Naive thymus-derived CD4-positive, alpha-beta T cell (primary cell): ENCODE data around the gene MAP3K12. TPM values are rescaled to one million over a fixed set of nuclear protein-coding genes. Genes with fewer than 3 reads are reported as not detected.

Experiments
- ATAC-seq: fragments of 150-1000 bp; cut with Tn5 transposase; 2 replicates; pipeline ENCODE4 v1.10.0; 2021; ENCODE audit warnings: mild to moderate bottlenecking, moderate library complexity
- CTCF ChIA-PET: fragments of 350-600 bp; sonication (Branson Sonifier 250); formaldehyde crosslinking; loops from one replicate; lab custom pipeline; 2021; ENCODE audit warnings: antibody characterized with exemption; lab: Charles Lee
- POLR2A ChIA-PET: fragments of 350-600 bp; sonication (Branson Sonifier 250); formaldehyde crosslinking; loops from one replicate; lab custom pipeline; 2021; ENCODE audit warnings: antibody characterized with exemption, inconsistent platforms; lab: Charles Lee
- DNase-seq, 9 donors: peaks; one replicate each; pipeline versions ENCODE4 v3.0.0 to v3.0.0-alpha.2; 2020 to 2022; ENCODE audit warnings: mixed read lengths in 1 of 9
- H3K27ac ChIP-seq: one replicate; pipeline ENCODE4 v1.7.0; 2013; ENCODE audit warnings: mild to moderate bottlenecking, low read depth, low read length, moderate library complexity
- H3K27me3 ChIP-seq, 2 donors: one replicate each; pipeline ENCODE4 v1.7.0; 2013; ENCODE audit warnings: low read length in 2 of 2, mild to moderate bottlenecking in 2 of 2, moderate library complexity in 2 of 2; ENCODE audit not compliant: control insufficient read depth in 2 of 2, insufficient read depth in 2 of 2
- H3K36me3 ChIP-seq, 3 experiments: 1 replicate in 2 of 3; 2 replicates in 1 of 3; pipeline ENCODE4 v1.7.0; 2013; ENCODE audit warnings: low read length in 3 of 3, mild to moderate bottlenecking in 3 of 3, moderate library complexity in 1 of 3; ENCODE audit not compliant: insufficient read depth in 3 of 3, control insufficient read depth in 2 of 3
- H3K4me1 ChIP-seq, 2 donors: one replicate each; pipeline ENCODE4 v1.7.0; 2013; ENCODE audit warnings: low read length in 2 of 2, mild to moderate bottlenecking in 2 of 2, moderate library complexity in 1 of 2; ENCODE audit not compliant: control insufficient read depth in 2 of 2, insufficient read depth in 2 of 2
- H3K4me3 ChIP-seq: 2 replicates; pipeline ENCODE4 v1.7.0; 2013; ENCODE audit warnings: mild to moderate bottlenecking, low read length
- H3K9me3 ChIP-seq, 3 experiments: 1 replicate in 2 of 3; 2 replicates in 1 of 3; pipeline ENCODE4 v1.7.0; 2013; ENCODE audit warnings: low read length in 3 of 3; ENCODE audit not compliant: control insufficient read depth in 2 of 3
- H3K27ac Mint-ChIP-seq, 9 donors: one replicate each; pipeline ENCODE4 v1.8.0; 2020 to 2022; ENCODE audit warnings: mixed read lengths in 9 of 9, mild to moderate bottlenecking in 8 of 9, moderate library complexity in 5 of 9, inconsistent platforms in 2 of 9
- H3K27me3 Mint-ChIP-seq, 5 donors: one replicate each; pipeline ENCODE4 v1.8.0; 2021 to 2022; ENCODE audit warnings: mixed read lengths in 5 of 5, mild to moderate bottlenecking in 1 of 5
- H3K36me3 Mint-ChIP-seq, 5 donors: one replicate each; pipeline ENCODE4 v1.8.0; 2020 to 2022; ENCODE audit warnings: mixed read lengths in 5 of 5, mild to moderate bottlenecking in 3 of 5, inconsistent platforms in 1 of 5
- H3K4me1 Mint-ChIP-seq, 7 donors: one replicate each; pipeline ENCODE4 v1.8.0; 2020 to 2022; ENCODE audit warnings: mixed read lengths in 7 of 7, mild to moderate bottlenecking in 3 of 7, inconsistent platforms in 1 of 7
- H3K4me3 Mint-ChIP-seq, 10 donors: one replicate each; pipeline ENCODE4 v1.8.0; 2020 to 2022; ENCODE audit warnings: mild to moderate bottlenecking in 10 of 10, mixed read lengths in 10 of 10, moderate library complexity in 6 of 10, inconsistent platforms in 2 of 10
- H3K9me3 Mint-ChIP-seq, 11 donors: one replicate each; pipeline ENCODE4 v1.8.0; 2020 to 2022; ENCODE audit warnings: mixed read lengths in 11 of 11, mild to moderate bottlenecking in 4 of 11, inconsistent platforms in 1 of 11, moderate library complexity in 1 of 11
- intact Hi-C, 2 donors: fragments of 100-400 bp; cut with micrococcal nuclease; formaldehyde crosslinking; loops; one replicate each; pipeline ENCODE4 v1.15.1; 2023
- polyA plus RNA-seq, 2 donors: library from polyadenylated mRNA; unstranded; fragments of 300-500 nt; fragmentation: Illumina TruSeq; gene quantifications; one replicate each; pipeline ENCODE4 v1.2.3, GENCODE V29; 2021
- total RNA-seq, 6 experiments: library from RNA in 5 of 6; stranded (reverse) in 5 of 6; gene quantifications; 1 replicate in 5 of 6; 2 replicates in 1 of 6; pipeline ENCODE4 v1.2.3 and lab custom pipeline; 2021 to 2026

MAP3K12 gene
- total and polyA plus RNA-seq, 7 experiments from 2014 or later = 4.9 to 29.7 (median 22.8) TPM

DNA sequence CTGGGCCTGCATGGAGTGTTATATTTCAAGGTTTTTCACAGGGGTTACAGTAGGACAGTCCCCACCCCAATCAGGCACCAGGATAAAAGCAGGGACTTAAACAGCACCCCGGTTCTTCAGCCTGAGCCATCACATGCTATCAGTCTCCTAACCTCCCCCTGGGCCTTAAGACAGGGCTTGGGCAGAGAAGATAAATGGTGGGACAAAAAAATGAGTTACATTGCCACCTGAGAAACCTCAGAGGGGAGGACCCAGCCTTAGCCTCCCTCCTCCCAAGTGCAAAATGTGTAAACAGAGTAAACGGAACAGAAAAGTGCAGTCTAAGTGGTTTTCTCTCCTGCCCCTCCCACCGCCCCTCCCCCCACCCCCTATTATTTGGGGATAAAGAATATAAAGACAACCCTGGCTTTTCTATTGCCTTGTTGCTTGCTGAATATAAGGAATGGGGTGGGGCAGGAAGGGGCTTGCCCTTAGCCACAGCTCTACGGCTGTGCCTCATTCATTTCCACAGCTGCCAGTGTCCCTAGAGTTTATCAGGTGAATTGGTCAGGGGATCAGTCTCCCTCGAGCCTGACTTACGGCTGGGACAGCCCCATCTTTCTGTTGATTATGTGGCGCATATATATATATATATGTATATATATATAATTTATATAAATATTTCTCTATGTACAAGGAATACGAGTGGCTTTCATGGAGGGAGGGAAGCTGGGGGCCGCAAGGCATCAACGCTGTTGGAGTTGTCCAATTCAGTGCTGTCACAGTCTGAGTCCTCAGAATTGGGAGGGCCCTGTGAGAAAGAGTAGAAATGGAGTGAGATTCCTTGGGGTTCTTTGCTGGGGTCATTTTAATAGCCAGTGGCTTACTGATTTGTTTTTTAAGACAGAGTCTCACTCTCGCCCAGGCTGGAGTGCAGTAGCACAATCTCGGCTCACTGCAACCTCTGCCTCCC is 18.5 kb downstream of the MAP3K12 start:
- Mint-ChIP-seq H3K9me3 (peaks cover 0 to 2% (median 0%) of the 10 kb centered on the region in 11 donors), H3K27ac (peak overlapping the region in 2 of 9 donors; percentile 32 to 70), H3K27me3 (no peaks in the 10 kb centered on the region), H3K36me3 (peaks cover 4 to 32% (median 11%) of the 10 kb centered on the region in 5 donors), H3K4me1 (peaks cover 0 to 23% (median 13%) of the 10 kb centered on the region in 7 donors), H3K4me3 (no peak overlapping the region)
- ATAC-seq (no peak), DNase-seq (no peak)
- Histone ChIP-seq H3K27me3 (no peaks in the 10 kb centered on the region), H3K4me1 (no peaks in the 10 kb centered on the region), H3K9me3 (no peaks in the 10 kb centered on the region), H3K27ac (no peak overlapping the region), H3K4me3 (no peak overlapping the region), H3K36me3 (peaks cover 16 to 91% (median 20%) of the 10 kb centered on the region in 3 experiments)
- CTCF ChIA-PET = interaction anchor here (1.0 to 2.0 kb wide), 3 partner anchors 11 to 30 kb away, joined by 3 to 9 read pairs (median 5); no protein-coding TSS in a partner anchor
- intact Hi-C loops = no loop called here
- POLR2A ChIA-PET = interaction anchor here (0.7 to 5.4 kb wide), 5 partner anchors 8 to 395 kb away, joined by 3 to 47 read pairs (median 3); partner anchors contain the start of genes MAP3K12 and TARBP2

DNA sequence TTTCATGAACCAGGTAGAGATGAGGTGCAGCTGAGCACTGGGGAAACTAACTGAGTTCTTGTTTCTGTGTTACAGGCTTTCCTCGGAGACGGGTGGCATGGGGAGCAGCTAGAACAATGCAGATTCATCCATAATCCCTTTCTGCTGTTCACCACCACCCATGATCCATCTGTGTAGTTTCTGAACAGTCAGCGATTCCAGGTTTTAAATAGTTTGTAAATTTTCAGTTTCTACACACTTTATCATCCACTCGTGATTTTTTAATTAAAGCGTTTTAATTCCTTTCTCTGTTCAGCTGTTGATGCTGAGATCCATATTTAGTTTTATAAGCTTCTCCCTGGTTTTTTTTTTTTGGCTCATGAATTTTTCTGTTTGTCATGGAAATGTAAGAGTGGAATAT is 19.9 kb downstream of the MAP3K12 start:
- H3K9me3 ChIP-seq = no peaks in the 10 kb centered on the region
- H3K27ac Mint-ChIP-seq = peak overlapping the region in 1 of 9 donors; percentile 62
- peaks cover 8 to 36% (median 24%) of the 10 kb centered on the region in 7 donors for H3K4me1 Mint-ChIP-seq
- peaks cover 27 to 95% (median 27%) of the 10 kb centered on the region in 3 experiments for H3K36me3 ChIP-seq
- POLR2A ChIA-PET = interaction anchor here (0.6 to 5.4 kb wide), 4 partner anchors 10 to 49 kb away, joined by 3 to 47 read pairs (median 8); partner anchors contain the start of genes MAP3K12 and TARBP2
- no peak overlapping the region for H3K27ac ChIP-seq
- intact Hi-C loops = loop anchor here in 1 of 2 donors (2.0 kb wide), 1 partner anchor 13 kb away; no protein-coding TSS in a partner anchor
- CTCF ChIA-PET = interaction anchor here (1.5 to 7.5 kb wide), 2 partner anchors 29 to 65 kb away, joined by 4 to 36 read pairs; no protein-coding TSS in a partner anchor
- ATAC-seq (no peak), DNase-seq (no peak)
- H3K4me3 Mint-ChIP-seq = no peak overlapping the region
- peaks cover 0 to 2% (median 0%) of the 10 kb centered on the region in 11 donors for H3K9me3 Mint-ChIP-seq
- no peaks in the 10 kb centered on the region for H3K27me3 ChIP-seq
- H3K27me3 Mint-ChIP-seq = no peaks in the 10 kb centered on the region
- peaks cover 4 to 29% (median 13%) of the 10 kb centered on the region in 5 donors for H3K36me3 Mint-ChIP-seq
- H3K4me3 ChIP-seq = no peak overlapping the region
- H3K4me1 ChIP-seq = peaks cover 0 to 2% of the 10 kb centered on the region in 2 donors

DNA sequence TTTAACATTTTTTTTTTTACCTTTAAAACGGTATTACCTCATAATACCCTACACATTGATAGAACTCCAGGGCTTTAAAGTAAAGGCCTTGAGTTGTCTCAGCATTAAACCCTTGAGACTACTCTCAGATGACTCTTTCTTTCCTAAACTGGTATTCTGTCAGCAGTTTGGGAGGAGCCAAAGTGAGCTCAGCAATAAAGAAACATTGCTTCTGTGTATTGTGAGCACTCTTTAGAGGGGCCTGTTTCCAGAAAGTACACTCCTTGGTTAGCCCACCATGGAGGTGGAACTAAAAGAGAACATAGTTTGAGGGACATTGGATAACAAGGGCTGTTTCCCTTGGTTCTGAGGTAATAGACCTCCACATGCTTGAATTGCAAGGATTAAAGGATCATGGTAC is 20.4 kb downstream of the MAP3K12 start:
- Histone ChIP-seq H3K27ac (peak overlapping the region; percentile 43), H3K4me3 (no peak overlapping the region), H3K36me3 (peaks cover 31 to 96% (median 31%) of the 10 kb centered on the region in 3 experiments), H3K9me3 (no peaks in the 10 kb centered on the region), H3K27me3 (no peaks in the 10 kb centered on the region), H3K4me1 (peaks cover 2 to 7% of the 10 kb centered on the region in 2 donors)
- no peak for ATAC-seq
- H3K9me3 Mint-ChIP-seq = peaks cover 0 to 2% (median 0%) of the 10 kb centered on the region in 11 donors
- intact Hi-C loops = loop anchor here in 1 of 2 donors (2.0 kb wide), 1 partner anchor 14 kb away; no protein-coding TSS in a partner anchor
- no peaks in the 10 kb centered on the region for H3K27me3 Mint-ChIP-seq
- CTCF ChIA-PET = interaction anchor here (1.5 to 7.5 kb wide), 2 partner anchors 30 to 65 kb away, joined by 4 to 36 read pairs; no protein-coding TSS in a partner anchor
- H3K4me3 Mint-ChIP-seq = no peak overlapping the region
- peaks cover 4 to 34% (median 17%) of the 10 kb centered on the region in 5 donors for H3K36me3 Mint-ChIP-seq
- peak overlapping the region in 1 of 9 donors; percentile 62 for H3K27ac Mint-ChIP-seq
- POLR2A ChIA-PET = interaction anchor here (0.6 to 5.4 kb wide), 4 partner anchors 10 to 31 kb away, joined by 3 to 47 read pairs (median 8); partner anchors contain the start of genes MAP3K12 and TARBP2
- peaks cover 10 to 40% (median 29%) of the 10 kb centered on the region in 7 donors for H3K4me1 Mint-ChIP-seq
- no peak for DNase-seq

DNA sequence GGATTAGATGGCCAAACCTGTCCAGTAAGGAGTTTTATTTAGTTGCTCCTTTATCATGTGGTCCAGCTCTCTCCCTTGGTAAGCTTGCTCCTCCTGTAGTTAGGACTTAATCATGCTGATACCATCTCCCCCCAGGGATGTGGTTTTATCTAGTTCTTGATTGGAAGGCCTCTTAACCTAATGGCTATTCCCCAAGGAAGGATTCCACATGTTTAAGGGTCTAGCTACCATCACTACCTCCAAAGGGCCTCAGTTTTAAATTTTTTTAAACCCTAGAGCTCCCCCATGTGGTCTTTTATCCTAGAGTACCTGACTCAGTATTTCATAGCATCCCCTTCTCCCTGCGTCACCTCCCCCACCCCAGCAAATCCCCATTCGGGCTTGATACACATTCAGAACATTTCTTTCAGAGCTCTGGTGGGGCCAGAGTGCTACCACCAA is 22.5 kb downstream of the MAP3K12 start:
- POLR2A ChIA-PET = interaction anchor here (0.7 to 4.0 kb wide), 4 partner anchors 12 to 32 kb away, joined by 3 to 14 read pairs (median 4); partner anchors contain the start of gene TARBP2
- Mint-ChIP-seq H3K36me3 (peaks cover 9 to 39% (median 22%) of the 10 kb centered on the region in 5 donors), H3K4me3 (no peak overlapping the region), H3K4me1 (peaks cover 11 to 49% (median 41%) of the 10 kb centered on the region in 7 donors), H3K27ac (peak overlapping the region in 6 of 9 donors; percentile 28 to 59 (median 50)), H3K9me3 (peaks cover 0 to 2% (median 0%) of the 10 kb centered on the region in 11 donors), H3K27me3 (no peaks in the 10 kb centered on the region)
- Histone ChIP-seq H3K9me3 (no peaks in the 10 kb centered on the region), H3K27ac (no peak overlapping the region), H3K36me3 (peaks cover 49 to 96% (median 49%) of the 10 kb centered on the region in 3 experiments), H3K4me1 (peaks cover 8 to 10% of the 10 kb centered on the region in 2 donors), H3K27me3 (no peaks in the 10 kb centered on the region), H3K4me3 (no peak overlapping the region)
- intact Hi-C loops = loop anchor here (1.0 kb wide), 1 partner anchor 32 kb away; no protein-coding TSS in a partner anchor
- ATAC-seq (peak; percentile 40), DNase-seq (peak in 2 of 9 donors; percentile 17 to 25)
- CTCF ChIA-PET = interaction anchor here (0.8 to 7.5 kb wide), 3 partner anchors 23 to 156 kb away, joined by 3 to 36 read pairs (median 4); partner anchors contain the start of gene AAAS

DNA sequence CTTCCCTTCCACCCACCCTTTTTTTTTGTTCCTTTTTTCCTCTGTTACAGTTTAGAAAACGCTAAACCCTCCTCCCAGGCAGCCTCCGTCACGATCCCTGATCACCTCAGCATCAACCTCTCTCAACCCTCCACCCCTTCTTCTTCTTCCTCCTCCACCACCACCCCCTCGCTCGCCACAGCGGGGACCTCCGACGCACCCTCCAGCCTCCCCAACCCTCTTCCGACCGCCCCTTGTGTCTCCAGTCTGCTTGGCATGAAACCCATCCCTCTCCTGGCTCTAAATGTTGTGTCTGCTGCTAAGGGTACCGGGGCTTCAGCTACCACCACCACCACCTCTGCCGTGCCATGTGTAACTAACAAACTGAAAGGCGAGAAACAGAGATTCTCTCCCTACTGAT is 24.4 kb downstream of the MAP3K12 start:
- peaks cover 15 to 58% (median 48%) of the 10 kb centered on the region in 7 donors for H3K4me1 Mint-ChIP-seq
- intact Hi-C loops = no loop called here
- no peaks in the 10 kb centered on the region for H3K27me3 Mint-ChIP-seq
- peak overlapping the region; percentile 33 to 90 (median 67) for H3K27ac Mint-ChIP-seq
- POLR2A ChIA-PET = interaction anchor here (0.8 to 1.9 kb wide), 7 partner anchors 13 to 49 kb away, joined by 3 to 6 read pairs (median 4); partner anchors contain the start of gene TARBP2
- Histone ChIP-seq H3K36me3 (peaks cover 53 to 93% (median 54%) of the 10 kb centered on the region in 3 experiments), H3K27ac (peak overlapping the region; percentile 7), H3K27me3 (no peaks in the 10 kb centered on the region), H3K9me3 (no peaks in the 10 kb centered on the region), H3K4me1 (peaks cover 8 to 10% of the 10 kb centered on the region in 2 donors), H3K4me3 (no peak overlapping the region)
- no peak for DNase-seq
- peak overlapping the region in 5 of 10 donors; percentile 13 to 67 (median 25) for H3K4me3 Mint-ChIP-seq
- CTCF ChIA-PET = interaction anchor here (0.6 to 7.5 kb wide), 7 partner anchors 11 to 127 kb away, joined by 3 to 36 read pairs (median 3); no protein-coding TSS in a partner anchor
- peaks cover 19 to 46% (median 30%) of the 10 kb centered on the region in 5 donors for H3K36me3 Mint-ChIP-seq
- H3K9me3 Mint-ChIP-seq = peaks cover 0 to 3% (median 0%) of the 10 kb centered on the region in 11 donors
- peak; percentile 39 for ATAC-seq
